Epidermal melanocyte (primary cell): ENCODE measurements around the gene MECP2.

Experiments
- DNase-seq: peaks from one replicate; pipeline ENCODE4 v3.0.0; 2011; ENCODE audit warnings: low spot score; ENCODE audit not compliant: insufficient read length

The MECP2 gene

GRCh38 chrX:154116426-154117211, 19.1 kb upstream of the MECP2 start:
- DNase-seq, result no peak

GRCh38 chrX:154115750-154116149, 18.2 kb upstream of the MECP2 start:
- no peak for DNase-seq

GRCh38 chrX:154115071-154115470, 17.6 kb upstream of the MECP2 start:
- DNase-seq, result no peak

GRCh38 chrX:154114652-154115051, 17.1 kb upstream of the MECP2 start:
- DNase-seq, result no peak

GRCh38 chrX:154113729-154114128, 16.2 kb upstream of the MECP2 start:
- DNase-seq, result no peak

GRCh38 chrX:154098551-154098950, 1.0 kb upstream of the MECP2 start:
- no peak for DNase-seq

- peak; percentile 43 for DNase-seq
These were observed 421 bp downstream of the MECP2 start for GRCh38 chrX:154097003-154097588.

GRCh38 chrX:154096140-154097002, 1.1 kb downstream of the MECP2 start:
- no peak for DNase-seq

GRCh38 chrX:154094833-154095232, 2.7 kb downstream of the MECP2 start:
- no peak for DNase-seq

- DNase-seq, result no peak
These were observed 3.6 kb downstream of the MECP2 start for GRCh38 chrX:154093965-154094364.

- DNase-seq, result no peak
These were observed 5.1 kb downstream of the MECP2 start for GRCh38 chrX:154092371-154092770.

- DNase-seq, result no peak
These were observed 5.8 kb downstream of the MECP2 start for GRCh38 chrX:154091678-154092077.

GRCh38 chrX:154090731-154091130, 6.8 kb downstream of the MECP2 start:
- DNase-seq, result peak; percentile 18

- DNase-seq, result no peak
These were observed 12.8 kb downstream of the MECP2 start for GRCh38 chrX:154084449-154085300.

- no peak for DNase-seq
These were observed 14.4 kb downstream of the MECP2 start for GRCh38 chrX:154083126-154083517.

GRCh38 chrX:154082396-154083125, 15.0 kb downstream of the MECP2 start:
- no peak for DNase-seq

- DNase-seq, result no peak
These were observed 20.4 kb downstream of the MECP2 start for GRCh38 chrX:154077101-154077500.

GRCh38 chrX:154074199-154074598, 23.3 kb downstream of the MECP2 start:
- no peak for DNase-seq

- DNase-seq, result no peak
These were observed 25.3 kb downstream of the MECP2 start for GRCh38 chrX:154072192-154072591.

GRCh38 chrX:154068560-154068959, 29.0 kb downstream of the MECP2 start:
- DNase-seq, result no peak
